B cell (primary cell): Measurements from ENCODE around the gene SEZ6L.

Experiments used
- EZH2 ChIP-seq: IDR thresholded peaks from 2 replicates; pipeline ENCODE4 v1.6.1; 2012; ENCODE audit warnings: borderline replicate concordance, low read depth, mild to moderate bottlenecking, moderate library complexity, low read length; ENCODE audit not compliant: insufficient read depth, poor library complexity, severe bottlenecking
- TF ChIP-seq, protein P1 (sequence below): fragments of 200-600 bp; IDR thresholded peaks from one replicate; pipeline ENCODE4 v1.8.0; 2022; ENCODE audit warnings: antibody characterized with exemption, mild to moderate bottlenecking

DNA sequence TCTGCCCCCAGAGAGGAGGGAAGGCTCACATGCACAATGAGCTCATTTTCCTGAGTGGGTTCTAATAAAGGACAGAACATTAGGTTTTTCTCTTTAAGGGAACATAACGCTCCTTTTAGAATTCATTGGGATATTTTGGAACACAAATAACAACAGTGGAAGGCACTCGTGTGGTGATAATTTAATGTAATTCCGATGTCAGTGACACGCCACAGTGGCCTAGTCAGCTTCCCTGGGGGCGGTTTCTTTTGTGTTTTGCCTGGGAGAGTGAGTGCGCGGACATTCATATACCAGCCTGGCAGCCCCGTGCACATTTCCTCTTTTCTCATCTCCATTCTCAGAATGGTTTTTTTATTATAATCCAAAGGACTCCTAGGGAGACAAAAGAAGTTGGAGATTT, 41.1 kb downstream of the SEZ6L start:
- TF ChIP-seq EZH2: no peak
- TF ChIP-seq, protein P1, sequence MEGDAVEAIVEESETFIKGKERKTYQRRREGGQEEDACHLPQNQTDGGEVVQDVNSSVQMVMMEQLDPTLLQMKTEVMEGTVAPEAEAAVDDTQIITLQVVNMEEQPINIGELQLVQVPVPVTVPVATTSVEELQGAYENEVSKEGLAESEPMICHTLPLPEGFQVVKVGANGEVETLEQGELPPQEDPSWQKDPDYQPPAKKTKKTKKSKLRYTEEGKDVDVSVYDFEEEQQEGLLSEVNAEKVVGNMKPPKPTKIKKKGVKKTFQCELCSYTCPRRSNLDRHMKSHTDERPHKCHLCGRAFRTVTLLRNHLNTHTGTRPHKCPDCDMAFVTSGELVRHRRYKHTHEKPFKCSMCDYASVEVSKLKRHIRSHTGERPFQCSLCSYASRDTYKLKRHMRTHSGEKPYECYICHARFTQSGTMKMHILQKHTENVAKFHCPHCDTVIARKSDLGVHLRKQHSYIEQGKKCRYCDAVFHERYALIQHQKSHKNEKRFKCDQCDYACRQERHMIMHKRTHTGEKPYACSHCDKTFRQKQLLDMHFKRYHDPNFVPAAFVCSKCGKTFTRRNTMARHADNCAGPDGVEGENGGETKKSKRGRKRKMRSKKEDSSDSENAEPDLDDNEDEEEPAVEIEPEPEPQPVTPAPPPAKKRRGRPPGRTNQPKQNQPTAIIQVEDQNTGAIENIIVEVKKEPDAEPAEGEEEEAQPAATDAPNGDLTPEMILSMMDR: no peak
